K562 (cell line): ENCODE measurements around the gene S100A2. TPM values are rescaled to one million over a fixed set of nuclear protein-coding genes. Genes with fewer than 3 reads are reported as not detected.

Source experiments
- ATAC-seq: fragments of 200-7000 bp; cut with Tn5 transposase; 3 replicates; pipeline ENCODE4 v1.9.1; 2020; ENCODE audit warnings: moderate library complexity
- BruUV-seq: library from RNA; stranded (reverse); fragments of 400-500 nt; replicated peaks from 2 replicates; lab custom pipeline; 2021; lab: Mats Ljungman, UMichigan
- CTCF ChIA-PET: fragments of 300-600 bp; formaldehyde crosslinking; extraction: SDS; loops from one replicate; lab custom pipeline; 2021; ENCODE audit warnings: low intra/inter-chr PET ratio; lab: Yijun Ruan, JAX
- POLR2A ChIA-PET: fragments of 300-600, 350-650 bp; sonication (Branson Sonifier 250); formaldehyde crosslinking; extraction: SDS; loops from one replicate; lab custom pipeline; 2021; ENCODE audit warnings: antibody characterized with exemption, inconsistent platforms; lab: Yijun Ruan, JAX
- DNase-seq, 4 experiments: peaks; one replicate each; pipeline versions ENCODE4 v3.0.0 to v3.0.0-alpha.2; 2011 to 2018; ENCODE audit warnings: low spot score in 3 of 4, mixed read lengths in 3 of 4; ENCODE audit errors: extremely low read depth in 1 of 4
- FAIRE-seq: peaks from 2 replicates; lab custom pipeline; 2011; peaks lifted over from hg19 to GRCh38; lab: Jason Lieb, UNC
- H2AFZ ChIP-seq: 2 replicates; pipeline ENCODE4 v1.6.0; 2011; ENCODE audit warnings: low read depth, low read length, control low read depth, inconsistent platforms
- H3K27ac ChIP-seq: fragments of 200-600 bp; 3 replicates; pipeline ENCODE4 v1.8.0; 2011; ENCODE audit warnings: low read depth, mild to moderate bottlenecking, control low read depth, inconsistent platforms, low read length, moderate library complexity, mixed read lengths; ENCODE audit errors: extremely low read depth
- H3K27me3 ChIP-seq, 2 experiments: fragments of 300-600 bp in 1 of 2; 2 replicates in 1 of 2; 3 replicates in 1 of 2; pipeline versions ENCODE4 v1.6.0 to v1.8.0; 2011; ENCODE audit warnings: inconsistent platforms in 2 of 2, low read length in 2 of 2, mild to moderate bottlenecking in 1 of 2, mixed read lengths in 1 of 2, moderate library complexity in 1 of 2; ENCODE audit not compliant: control insufficient read depth in 2 of 2, insufficient read depth in 2 of 2
- H3K36me3 ChIP-seq: fragments of 300-600 bp; 3 replicates; pipeline ENCODE4 v1.8.0; 2011; ENCODE audit warnings: mild to moderate bottlenecking, low read length, inconsistent platforms; ENCODE audit not compliant: control insufficient read depth, insufficient read depth
- H3K4me1 ChIP-seq, 2 experiments: fragments of 200-600 bp in 1 of 2; replicated peaks in 1 of 2; 2 replicates in 1 of 2; 3 replicates in 1 of 2; pipeline versions ENCODE4 v1.5.1 to v1.8.0; 2011; ENCODE audit warnings: inconsistent platforms in 2 of 2, low read length in 2 of 2, mild to moderate bottlenecking in 1 of 2, mixed read lengths in 1 of 2, moderate library complexity in 1 of 2; ENCODE audit not compliant: control insufficient read depth in 2 of 2, insufficient read depth in 2 of 2
- H3K4me2 ChIP-seq: 2 replicates; pipeline ENCODE4 v1.6.1; 2011; ENCODE audit warnings: low read length, control low read depth, inconsistent platforms, mixed read lengths; ENCODE audit not compliant: insufficient read depth
- H3K4me3 ChIP-seq: fragments of 200-600 bp; sonication (generic), shearing (Covaris generic); 2 replicates; pipeline ENCODE4 v1.5.1; 2016; ENCODE audit warnings: control low read depth, inconsistent platforms
- H3K79me2 ChIP-seq: fragments of 200-600 bp; 3 replicates; pipeline ENCODE4 v1.8.0; 2011; ENCODE audit warnings: low read length, inconsistent platforms; ENCODE audit not compliant: control insufficient read depth, insufficient read depth
- H3K9ac ChIP-seq, 2 experiments: 2 replicates each; pipeline versions ENCODE4 v1.6.0 to v1.6.1; 2011; ENCODE audit warnings: low read depth in 2 of 2, low read length in 2 of 2, control low read depth in 1 of 2, inconsistent platforms in 1 of 2, mild to moderate bottlenecking in 1 of 2, mixed read lengths in 1 of 2; ENCODE audit not compliant: insufficient read depth in 1 of 2
- H3K9me1 ChIP-seq: one replicate; pipeline ENCODE4 v1.6.0; 2011; ENCODE audit warnings: inconsistent platforms, mild to moderate bottlenecking, low read length, moderate library complexity; ENCODE audit not compliant: control insufficient read depth, insufficient read depth
- H3K9me3 ChIP-seq: replicated peaks from 2 replicates; pipeline ENCODE4 v1.5.1; 2011; ENCODE audit warnings: low read depth, low read length, inconsistent platforms; ENCODE audit not compliant: control insufficient read depth, insufficient read depth
- H4K20me1 ChIP-seq: replicated peaks from 2 replicates; pipeline ENCODE4 v1.6.1; 2011; ENCODE audit warnings: low read length, inconsistent platforms, mixed read lengths; ENCODE audit not compliant: control insufficient read depth, insufficient read depth
- EGR1 ChIP-seq: fragments of 450-650 bp; conservative IDR thresholded peaks from 2 replicates; pipeline ENCODE4 v1.6.1; 2017; ENCODE audit warnings: mild to moderate bottlenecking
- RBM25 ChIP-seq: fragments of 200-400 bp; formaldehyde crosslinking; IDR thresholded peaks from 2 replicates; pipeline ENCODE4 v1.6.1; 2018; ENCODE audit warnings: low read length, low read depth, moderate library complexity; ENCODE audit not compliant: severe bottlenecking
- ZBTB8A ChIP-seq: fragments of 450-650 bp; IDR thresholded peaks from 2 replicates; pipeline ENCODE4 v1.6.1; 2018; ENCODE audit warnings: mild to moderate bottlenecking, moderate library complexity; ENCODE audit not compliant: partially characterized antibody
- ZNF668 ChIP-seq: fragments of 250-450 bp; sonication (Bioruptor Pico); IDR thresholded peaks from 2 replicates; pipeline ENCODE4 v1.8.0; 2022; ENCODE audit warnings: mild to moderate bottlenecking, inconsistent platforms
- WGBS: fragments of 100-300 bp; shearing (Covaris generic); methylation state at CpG from one replicate; pipeline ENCODE4 v1.1.6; 2016; ENCODE audit warnings: low coverage, mixed read lengths; ENCODE audit not compliant: insufficient coverage; ENCODE audit errors: missing lambda C conversion rate; 5-methylcytosine and 5-hydroxymethylcytosine counted together
- in situ Hi-C: fragments of 300-500 bp; cut with MboI; formaldehyde crosslinking; loops from 4 replicates; pipeline ENCODE4 v1.15.0; 2018; ENCODE audit warnings: inconsistent platforms, mixed read lengths
- intact Hi-C: fragments of 100-400 bp; cut with micrococcal nuclease; formaldehyde crosslinking; loops from 2 replicates; pipeline ENCODE4 v1.14.2; 2022
- polyA plus RNA-seq, 8 experiments: library from polyadenylated mRNA; depleted of rRNA in 4 of 8; stranded (reverse) in 5 of 8; unstranded in 3 of 8; fragments of >200 nt; fragmentation: Nextera tagmentation in 2 of 8; fragmentation: Illumina TruSeq in 1 of 8; extraction: Ambion mirVana in 2 of 8; extraction: Trizol in 1 of 8; gene quantifications; 2 replicates each; pipeline versions ENCODE4 v1.2.1 to v1.2.3, GENCODE V29; 2011 to 2014; ENCODE audit warnings: inconsistent platforms in 1 of 8, missing spikeins in 1 of 8
- total RNA-seq, 7 experiments: library from RNA; depleted of rRNA in 6 of 7; stranded (reverse); fragments of >200 nt in 6 of 7; fragmentation: Illumina TruSeq in 2 of 7; extraction: Trizol in 2 of 7; gene quantifications; 2 replicates each; pipeline versions ENCODE4 v1.2.1 to v1.2.3, GENCODE V29; 2011 to 2021; ENCODE audit warnings: low replicate concordance in 1 of 7

S100A2 gene
- total and polyA plus RNA-seq, 9 of the 15 experiments (the other 6 are each of a cell fraction or from before 2014, with no cell fraction given) = 0.28 to 0.65 (median 0.44) TPM; not detected in 4

DNA sequence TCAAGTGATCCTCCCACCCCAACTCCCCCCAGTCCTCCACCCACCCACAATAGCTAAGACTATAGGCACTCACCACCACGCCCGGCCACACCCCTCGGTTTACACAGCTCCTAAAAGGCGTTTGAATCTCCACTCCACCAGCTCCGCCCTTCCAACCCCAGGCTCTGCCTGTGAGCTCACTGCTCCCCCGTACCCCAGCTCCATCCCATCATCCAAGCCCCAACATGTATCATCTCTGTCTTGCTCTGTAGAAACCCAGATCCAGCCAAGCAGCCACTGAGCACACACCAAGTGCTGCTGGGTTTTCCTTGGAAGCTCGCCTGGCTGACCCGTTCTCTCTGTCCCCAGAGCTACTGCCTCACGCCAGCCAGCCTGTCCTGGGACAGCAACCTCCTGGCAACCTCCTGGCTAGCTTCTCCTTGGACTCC is 12.0 kb upstream of the S100A2 start:
- Histone ChIP-seq H3K9me1 (no peaks in the 10 kb centered on the region), H3K4me3 (no peak overlapping the region), H3K9me3 (no peaks in the 10 kb centered on the region), H3K9ac (peak overlapping the region in 1 of 2 experiments; percentile 78; a peak in 1 of 4 replicates), H3K79me2 (no peaks in the 10 kb centered on the region), H3K4me2 (no peak overlapping the region; the same call in 1 of the 2 replicates), H3K27ac (no peak overlapping the region), H3K36me3 (no peaks in the 10 kb centered on the region), H4K20me1 (no peaks in the 10 kb centered on the region), H2AFZ (no peak overlapping the region), H3K27me3 (no peaks in the 10 kb centered on the region), H3K4me1 (peaks cover 0 to 5% of the 10 kb centered on the region in 2 experiments; a peak in 2 of 5 replicates)
- FAIRE-seq (no peak), DNase-seq (peak in 1 of 4 experiments; percentile 35), ATAC-seq (peak; percentile 71)
- ChIA-PET POLR2A (interaction anchor here (0.6 to 1.1 kb wide), 8 partner anchors 14 to 56 kb away, joined by 3 to 4 read pairs (median 3); partner anchors contain the start of gene CHTOP), CTCF (no interaction called here)
- in situ Hi-C loops = no loop called here
- intact Hi-C loops = no loop called here
- BruUV-seq = no TSS peak
- 0 out of 2 replicates have a peak, but pooled peaks have one; percentile 15 for TF ChIP-seq EGR1
- TF ChIP-seq RBM25 = no peak
- WGBS = 1% methylated on average over 9 of the region's 9 CpGs

DNA sequence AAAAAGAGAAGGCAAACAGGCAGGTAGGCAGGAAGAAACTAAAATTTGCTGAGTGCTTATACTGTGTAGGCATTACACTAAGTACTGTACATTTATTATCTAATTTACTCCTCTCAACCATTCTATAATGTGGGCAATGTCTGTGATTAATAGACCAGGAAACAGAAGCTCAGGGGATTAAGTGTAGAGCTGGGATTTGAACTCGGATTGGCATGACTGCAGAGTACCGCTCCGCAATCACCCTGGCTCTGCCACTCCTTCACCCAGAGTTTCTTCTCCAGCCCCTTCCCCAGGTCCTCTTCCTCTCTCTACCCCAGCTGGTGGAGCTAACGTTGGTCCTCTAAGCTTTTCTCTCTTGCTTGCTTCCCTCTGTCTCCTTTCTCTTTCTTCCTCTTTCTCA is 11.5 kb upstream of the S100A2 start:
- 4% methylated on average over 4 of the region's 4 CpGs for WGBS
- BruUV-seq = no TSS peak
- POLR2A ChIA-PET = interaction anchor here (0.6 to 1.1 kb wide), 7 partner anchors 14 to 57 kb away, joined by 3 to 4 read pairs (median 3); partner anchors contain the start of gene CHTOP
- intact Hi-C loops (no loop called here), in situ Hi-C loops (no loop called here)
- Histone ChIP-seq H3K4me2 (no peak overlapping the region), H3K9me1 (no peaks in the 10 kb centered on the region), H3K9ac (no peak overlapping the region; a peak in 1 of 4 replicates), H3K9me3 (no peaks in the 10 kb centered on the region), H3K27ac (no peak overlapping the region), H2AFZ (no peak overlapping the region), H3K4me3 (no peak overlapping the region), H3K27me3 (no peaks in the 10 kb centered on the region), H3K79me2 (no peaks in the 10 kb centered on the region), H4K20me1 (no peaks in the 10 kb centered on the region), H3K36me3 (no peaks in the 10 kb centered on the region), H3K4me1 (peaks cover 0 to 5% of the 10 kb centered on the region in 2 experiments; a peak in 2 of 5 replicates)
- ATAC-seq = no peak
- FAIRE-seq = no peak
- no peak for TF ChIP-seq ZNF668
- TF ChIP-seq ZBTB8A = no peak
- CTCF ChIA-PET = no interaction called here
- no peak for DNase-seq
